Measurements from ENCODE around the gene HHAT.

HHAT gene

Small RNA genes lying within 50 kb of the gene (small RNA-seq; reads per million reads assigned to genes)
- 3.2 reads per million, percentile 20 among the genes with 10 or more reads in this experiment for gene RNU5A-8P (ENCODE audit: low read depth)

Data from mesenchymal stem cell (in vitro differentiated cells and primary cell).